ENCODE measurements around the gene NMT1. TPM values are rescaled to one million over a fixed set of nuclear protein-coding genes. Genes with fewer than 3 reads are reported as not detected.

Gene NMT1
- total and polyA plus RNA-seq, 2 of the 13 experiments (the other 11 are each of a cell fraction or from before 2014, with no cell fraction given) = 75.7 to 142 TPM

GRCh38 chr17:45131616-45132319 lies 70.7 kb downstream of the NMT1 start (continued):
- TF ChIP-seq ZBTB10 (CRISPR knock-in tag; IDR thresholded peaks at IDR 0.05; ENCODE audit: borderline replicate concordance) (0 out of 2 replicates have a peak, but pooled peaks have one; percentile 18), ZNF225 (CRISPR knock-in tag; IDR thresholded peaks at IDR 0.05) (0 out of 2 replicates have a peak, but pooled peaks have one; percentile 18), MTF2 (CRISPR knock-in tag; IDR thresholded peaks at IDR 0.05; ENCODE audit: borderline replicate concordance) (no peak), ZNF33B (CRISPR knock-in tag; IDR thresholded peaks at IDR 0.05) (no peak), ZNF280B (CRISPR knock-in tag; IDR thresholded peaks at IDR 0.05; ENCODE audit: borderline replicate concordance) (peak; percentile 26; the same call in 1 of the 2 replicates), ZNF331 (CRISPR knock-in tag; IDR thresholded peaks at IDR 0.05) (0 out of 2 replicates have a peak, but pooled peaks have one; percentile 15), NR3C1 (CRISPR knock-in tag; IDR thresholded peaks at IDR 0.05) (0 out of 2 replicates have a peak, but pooled peaks have one; percentile 4), RAD21 (CRISPR knock-in tag; IDR thresholded peaks at IDR 0.05) (peak; percentile 90), ZKSCAN5 (CRISPR knock-in tag; IDR thresholded peaks at IDR 0.05) (no peak), MXD1 (CRISPR knock-in tag; IDR thresholded peaks at IDR 0.05) (peak; percentile 74; the same call in 1 of the 2 replicates), ATF7-NPFF (CRISPR knock-in tag; IDR thresholded peaks at IDR 0.05; ENCODE audit: low read depth) (no peak), ZNF280D (CRISPR knock-in tag; IDR thresholded peaks at IDR 0.05) (0 out of 2 replicates have a peak, but pooled peaks have one; percentile 33), TBX2 (CRISPR knock-in tag; IDR thresholded peaks at IDR 0.05; ENCODE audit: borderline replicate concordance) (no peak), KDM5B (CRISPR knock-in tag; IDR thresholded peaks at IDR 0.05; ENCODE audit: borderline replicate concordance) (peak; percentile 64; the same call in 1 of the 2 replicates), ASH2L (IDR thresholded peaks at IDR 0.05; ENCODE audit: insufficient read length, low read depth, low read length) (peak; percentile 43), ZBED4 (CRISPR knock-in tag; IDR thresholded peaks at IDR 0.05; ENCODE audit: borderline replicate concordance) (peak; percentile 55; the same call in 1 of the 2 replicates)

Measured in HepG2 (cell line).